Activated CD4-positive, alpha-beta memory T cell treated with anti-CD3 and anti-CD28 coated beads for 36 hours (primary cell): ENCODE results near the gene LTBR. TPM values are rescaled to one million over a fixed set of nuclear protein-coding genes. Genes with fewer than 3 reads are reported as not detected.
A peak's percentile ranks its signal among the peaks of the same experiment; 100 is the strongest.
"Not testable (repeated sequence)": the region's sequence is repeated elsewhere in the genome, so short reads cannot be mapped to it uniquely, and the experiment has no call there.

Experiments used
- CTCF ChIA-PET: fragments of 350-600 bp; sonication (Branson Sonifier 250); formaldehyde crosslinking; loops from one replicate; lab custom pipeline; 2021; ENCODE audit warnings: antibody characterized with exemption, inconsistent platforms; lab: Charles Lee
- POLR2A ChIA-PET: fragments of 350-600 bp; sonication (Branson Sonifier 250); formaldehyde crosslinking; loops from one replicate; lab custom pipeline; 2021; ENCODE audit warnings: antibody characterized with exemption; lab: Charles Lee
- DNase-seq: peaks from one replicate; pipeline ENCODE4 v3.0.0-alpha.2; 2020
- H3K27ac Mint-ChIP-seq: one replicate; pipeline ENCODE4 v1.8.0; 2021; ENCODE audit warnings: mixed read lengths
- H3K27me3 Mint-ChIP-seq: one replicate; pipeline ENCODE4 v1.8.0; 2021; ENCODE audit warnings: mixed read lengths
- H3K36me3 Mint-ChIP-seq: one replicate; pipeline ENCODE4 v1.8.0; 2021; ENCODE audit warnings: mixed read lengths
- H3K4me1 Mint-ChIP-seq: one replicate; pipeline ENCODE4 v1.8.0; 2021; ENCODE audit warnings: low read depth, mixed read lengths
- H3K4me3 Mint-ChIP-seq: one replicate; pipeline ENCODE4 v1.8.0; 2021; ENCODE audit warnings: mild to moderate bottlenecking, mixed read lengths
- H3K9me3 Mint-ChIP-seq: one replicate; pipeline ENCODE4 v1.8.0; 2021; ENCODE audit warnings: mixed read lengths
- intact Hi-C: fragments of 100-400 bp; cut with micrococcal nuclease; formaldehyde crosslinking; loops from one replicate; pipeline ENCODE4 v1.15.1; 2023
- total RNA-seq, 2 experiments: library from RNA; stranded (reverse); gene quantifications; one replicate each; pipeline ENCODE4 v1.2.3, GENCODE V29; 2021

LTBR gene
- total RNA-seq, 2 experiments from 2014 or later, result 1.5 to 1.9 TPM

DNA sequence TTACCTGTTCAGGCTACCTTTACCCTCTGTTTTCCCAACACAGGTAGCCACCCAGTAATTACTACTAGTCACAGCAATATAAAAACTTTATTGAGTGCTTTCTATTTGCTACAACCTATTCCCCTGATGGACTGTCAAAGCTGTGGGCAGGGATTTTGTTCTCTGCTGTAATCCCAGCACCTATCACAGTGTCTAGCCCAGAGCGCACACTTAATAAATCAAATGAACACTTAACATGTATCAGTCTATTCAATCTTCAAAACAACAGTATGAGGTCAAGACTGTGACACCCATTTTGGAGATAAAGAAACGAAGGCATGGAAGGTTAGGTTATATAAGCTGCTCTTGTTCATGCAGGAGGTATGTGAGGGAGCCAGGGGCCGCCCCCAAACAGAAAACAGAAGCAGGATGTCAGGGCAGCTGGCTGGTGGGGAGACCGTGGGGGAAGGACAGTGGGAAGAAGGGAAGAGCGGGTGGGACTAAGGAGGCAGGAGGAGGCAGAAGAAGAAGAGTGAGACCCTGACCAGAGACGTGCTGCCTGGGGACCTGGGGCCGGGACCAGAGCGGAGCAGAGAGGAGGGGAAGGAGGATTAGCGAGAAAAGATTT lies 43.8 kb upstream of the LTBR start:
- intact Hi-C loops, result no loop called here
- H3K4me1 Mint-ChIP-seq, result peaks cover 22% of the 10 kb centered on the region
- CTCF ChIA-PET, result interaction anchor here (0.7 to 2.4 kb wide), 6 partner anchors 17 to 155 kb away, joined by 3 to 8 read pairs (median 6); no protein-coding TSS in a partner anchor
- DNase-seq, result peak; percentile 51
- H3K4me3 Mint-ChIP-seq, result no peak overlapping the region
- H3K27me3 Mint-ChIP-seq, result no peaks in the 10 kb centered on the region
- H3K27ac Mint-ChIP-seq, result no peak overlapping the region
- no peaks in the 10 kb centered on the region for H3K9me3 Mint-ChIP-seq
- POLR2A ChIA-PET, result interaction anchor here (1.5 to 2.2 kb wide), 2 partner anchors 23 to 194 kb away, joined by 4 to 7 read pairs; partner anchors contain the start of gene GAPDH
- peaks cover 3% of the 10 kb centered on the region for H3K36me3 Mint-ChIP-seq

DNA sequence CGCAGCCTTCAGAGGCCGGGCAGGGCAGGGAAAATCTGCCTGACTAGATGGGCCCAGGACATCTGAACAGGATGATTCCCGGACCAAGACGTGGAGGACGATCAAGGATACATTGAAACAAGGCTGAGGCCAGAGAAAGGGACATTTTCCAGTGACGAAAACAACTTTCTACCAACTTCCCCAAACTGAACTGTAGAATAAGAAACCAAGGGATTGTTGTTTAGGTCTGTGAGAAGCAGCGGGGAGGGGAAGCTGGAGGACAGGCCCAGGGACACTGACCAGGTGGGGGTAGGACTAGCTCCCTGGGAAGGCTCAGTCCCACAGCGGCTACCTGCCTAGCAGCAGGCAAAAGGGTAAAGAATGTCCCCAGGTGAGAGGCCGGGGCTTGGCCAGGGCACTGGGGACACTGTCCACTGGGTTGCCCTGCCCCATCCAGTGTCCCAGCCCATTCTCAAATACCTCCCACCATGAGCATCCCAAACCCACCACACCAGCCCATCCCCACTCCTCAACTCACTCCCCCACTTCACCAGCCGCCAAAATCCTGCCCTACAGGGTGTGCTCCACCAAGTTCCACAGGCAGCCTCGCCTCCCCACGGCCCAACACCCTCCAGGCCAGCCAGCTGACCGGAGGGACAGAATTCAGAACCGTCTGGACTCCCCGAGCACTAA lies 43.1 kb upstream of the LTBR start:
- Mint-ChIP-seq H3K4me3 (no peak overlapping the region), H3K4me1 (peaks cover 30% of the 10 kb centered on the region), H3K27ac (no peak overlapping the region), H3K36me3 (no peaks in the 10 kb centered on the region), H3K9me3 (no peaks in the 10 kb centered on the region), H3K27me3 (no peaks in the 10 kb centered on the region)
- CTCF ChIA-PET, result no interaction called here
- DNase-seq, result no peak
- intact Hi-C loops, result no loop called here
- POLR2A ChIA-PET, result interaction anchor here (0.6 to 2.2 kb wide), 2 partner anchors 122 to 194 kb away, joined by 3 to 7 read pairs; partner anchors contain the start of gene GAPDH

DNA sequence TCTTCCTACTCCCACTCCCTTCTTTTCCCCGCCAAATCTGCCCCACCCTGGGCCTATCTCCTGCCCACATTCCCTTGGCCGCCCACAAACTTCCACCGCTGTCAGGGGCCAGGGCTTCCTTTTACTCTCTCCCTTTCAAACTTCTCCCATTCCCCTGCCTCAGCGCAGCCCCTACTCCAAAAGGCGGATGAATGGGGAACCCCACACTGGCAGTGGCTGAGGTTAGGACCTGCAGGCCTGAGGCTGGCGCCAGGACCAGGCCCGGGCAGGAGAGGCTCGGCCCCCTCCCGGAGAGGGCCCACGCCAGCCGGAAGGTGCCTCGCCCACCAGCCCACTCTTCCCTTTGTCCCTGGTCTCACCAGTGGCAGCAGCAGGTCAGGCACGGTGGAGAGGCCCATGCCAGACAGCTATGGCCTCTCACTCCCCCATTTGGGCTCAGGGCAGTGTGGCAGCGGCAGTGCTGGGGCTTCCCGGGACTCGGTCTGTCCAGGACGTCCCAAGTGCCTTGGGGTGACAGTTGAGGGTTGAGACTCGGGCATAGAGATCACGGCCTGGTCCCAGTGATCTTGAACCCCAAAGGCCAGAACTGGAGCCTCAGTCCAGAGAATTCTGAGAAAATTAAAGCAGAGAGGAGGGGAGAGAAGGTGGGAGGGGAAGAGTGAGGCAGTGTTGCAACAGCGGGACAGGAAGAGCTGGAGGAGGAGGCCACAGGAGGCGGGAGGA lies 42.4 kb upstream of the LTBR start, which contains the start of gene TNFRSF1A:
TSS of gene TNFRSF1A (minus strand) at position 660 of the 723 bp plus-strand sequence. CDS start at position 398, 262 bp downstream.
- Mint-ChIP-seq H3K27ac (no peak within 1 kb of the TSS), H3K4me3 (no peak within 1 kb of the TSS), H3K36me3 (no peaks in the 10 kb centered on the region), H3K9me3 (no peaks in the 10 kb centered on the region), H3K4me1 (peaks cover 35% of the 10 kb centered on the region), H3K27me3 (no peaks in the 10 kb centered on the region)
- intact Hi-C loops, result no loop called here
- CTCF ChIA-PET, result interaction anchor here (0.9 to 1.2 kb wide), 2 partner anchors 124 to 125 kb away, joined by 3 to 4 read pairs; no protein-coding TSS in a partner anchor
- peak; percentile 71 for DNase-seq
- POLR2A ChIA-PET, result interaction anchor here (0.6 to 1.6 kb wide), 3 partner anchors 21 to 129 kb away, joined by 3 to 6 read pairs (median 4); partner anchors contain the start of gene VAMP1

DNA sequence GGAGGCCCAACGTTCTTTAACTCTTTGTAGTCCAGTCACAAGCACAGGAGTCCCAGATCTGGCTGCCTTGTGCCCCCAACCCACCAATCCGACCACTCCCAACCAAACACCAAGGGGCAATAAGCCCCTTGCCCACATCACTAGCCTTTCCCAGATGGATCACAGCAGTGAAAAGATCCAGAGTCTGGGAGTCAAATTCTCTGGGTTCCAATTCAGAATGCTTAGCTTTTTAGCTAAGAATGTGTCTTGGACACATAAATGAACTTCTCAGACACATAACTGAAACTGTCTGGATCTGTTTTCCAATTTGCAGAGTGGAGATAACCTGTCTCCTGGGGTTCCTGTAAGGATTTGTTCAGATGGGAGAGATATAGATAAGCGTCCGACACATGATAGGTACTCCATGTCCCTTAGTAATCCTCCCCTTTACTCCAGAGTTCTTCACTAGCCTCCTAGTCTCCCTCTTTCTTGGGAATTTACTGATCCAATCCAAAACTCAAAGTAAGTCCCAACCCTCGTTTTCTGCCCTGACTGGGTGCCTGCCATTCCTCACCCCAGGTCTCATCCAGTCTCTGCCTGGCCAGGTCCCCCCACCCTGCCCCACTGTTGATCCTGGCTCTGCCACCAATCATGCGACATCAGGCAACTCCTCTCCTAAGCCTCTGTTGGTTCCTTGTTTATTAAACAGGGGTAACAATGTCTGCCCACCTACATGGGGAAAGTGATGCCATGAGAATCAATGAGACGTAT lies 41.6 kb upstream of the LTBR start:
- Mint-ChIP-seq H3K9me3 (no peaks in the 10 kb centered on the region), H3K4me3 (no peak overlapping the region), H3K27ac (no peak overlapping the region), H3K4me1 (peaks cover 41% of the 10 kb centered on the region), H3K27me3 (no peaks in the 10 kb centered on the region), H3K36me3 (no peaks in the 10 kb centered on the region)
- no peak for DNase-seq
- intact Hi-C loops, result no loop called here
- ChIA-PET POLR2A (interaction anchor here (1.1 to 1.6 kb wide), 2 partner anchors 21 to 128 kb away, joined by 4 to 6 read pairs; partner anchors contain the start of gene VAMP1), CTCF (interaction anchor here (0.9 to 1.2 kb wide), 2 partner anchors 123 to 124 kb away, joined by 3 to 4 read pairs; no protein-coding TSS in a partner anchor)

DNA sequence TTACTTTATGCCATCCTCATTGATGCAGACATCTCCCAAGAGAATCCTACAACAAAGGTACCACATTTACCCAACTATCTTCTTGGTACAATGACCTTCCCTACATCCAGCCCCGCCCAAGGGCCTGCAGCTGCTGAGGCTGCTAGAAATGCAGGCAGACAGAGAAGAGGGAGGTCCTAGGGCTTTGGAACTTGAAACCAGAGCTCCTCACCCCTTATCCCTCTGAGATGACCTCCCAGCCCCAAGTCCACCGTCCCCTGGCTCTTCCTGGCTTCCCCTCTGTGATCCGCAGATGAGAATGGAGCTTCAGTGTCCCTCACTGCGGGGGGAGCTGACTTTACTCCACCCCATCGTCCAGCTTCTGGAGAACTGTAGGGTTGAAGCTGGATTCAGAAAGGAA lies 40.4 kb upstream of the LTBR start:
- POLR2A ChIA-PET, result interaction anchor here (0.5 to 1.6 kb wide), 4 partner anchors 8 to 189 kb away, joined by 3 to 4 read pairs (median 3); partner anchors contain the start of gene VAMP1
- Mint-ChIP-seq H3K27ac (no peak overlapping the region), H3K9me3 (no peaks in the 10 kb centered on the region), H3K4me3 (no peak overlapping the region), H3K4me1 (peaks cover 44% of the 10 kb centered on the region), H3K36me3 (no peaks in the 10 kb centered on the region), H3K27me3 (no peaks in the 10 kb centered on the region)
- intact Hi-C loops, result no loop called here
- DNase-seq, result no peak
- CTCF ChIA-PET, result interaction anchor here (0.6 to 3.7 kb wide), 3 partner anchors 20 to 120 kb away, joined by 3 to 14 read pairs (median 4); no protein-coding TSS in a partner anchor

DNA sequence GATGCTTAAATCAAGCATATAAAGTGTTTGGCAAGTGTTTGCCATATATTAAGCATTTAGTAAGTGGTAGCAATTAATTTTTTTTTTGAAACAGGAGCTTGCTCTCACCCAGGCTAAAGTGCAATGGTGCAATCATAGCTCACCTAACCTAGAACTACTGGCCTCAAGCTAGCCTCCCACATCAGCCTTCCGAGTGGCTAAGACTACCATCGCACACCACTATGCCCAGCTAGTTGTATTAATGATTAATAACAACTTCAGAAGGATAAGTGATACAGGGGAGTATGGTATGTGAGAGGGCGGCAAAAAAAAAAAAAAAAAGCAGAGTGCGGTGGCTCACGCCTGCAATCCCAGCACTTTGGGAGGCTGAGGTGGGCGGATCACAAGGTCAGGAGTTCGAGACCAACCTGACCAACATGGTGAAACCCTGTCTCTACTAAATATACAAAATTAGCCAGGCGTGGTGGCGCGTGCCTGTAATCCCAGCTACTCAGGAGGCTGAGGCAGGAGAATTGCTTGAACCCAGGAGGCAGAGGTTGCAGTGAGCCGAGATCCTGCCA lies 39.8 kb upstream of the LTBR start:
- CTCF ChIA-PET, result interaction anchor here (0.6 to 3.7 kb wide), 4 partner anchors 19 to 120 kb away, joined by 3 to 14 read pairs (median 6); no protein-coding TSS in a partner anchor
- H3K9me3 Mint-ChIP-seq, DNase-seq, intact Hi-C loops, H3K27me3 Mint-ChIP-seq, H3K36me3 Mint-ChIP-seq, H3K27ac Mint-ChIP-seq, H3K4me3 Mint-ChIP-seq: not testable (repeated sequence)
- POLR2A ChIA-PET, result interaction anchor here (0.8 to 1.2 kb wide), 2 partner anchors 9 to 17 kb away, joined by 3 read pairs; no protein-coding TSS in a partner anchor
- peaks cover 44% of the 10 kb centered on the region for H3K4me1 Mint-ChIP-seq

DNA sequence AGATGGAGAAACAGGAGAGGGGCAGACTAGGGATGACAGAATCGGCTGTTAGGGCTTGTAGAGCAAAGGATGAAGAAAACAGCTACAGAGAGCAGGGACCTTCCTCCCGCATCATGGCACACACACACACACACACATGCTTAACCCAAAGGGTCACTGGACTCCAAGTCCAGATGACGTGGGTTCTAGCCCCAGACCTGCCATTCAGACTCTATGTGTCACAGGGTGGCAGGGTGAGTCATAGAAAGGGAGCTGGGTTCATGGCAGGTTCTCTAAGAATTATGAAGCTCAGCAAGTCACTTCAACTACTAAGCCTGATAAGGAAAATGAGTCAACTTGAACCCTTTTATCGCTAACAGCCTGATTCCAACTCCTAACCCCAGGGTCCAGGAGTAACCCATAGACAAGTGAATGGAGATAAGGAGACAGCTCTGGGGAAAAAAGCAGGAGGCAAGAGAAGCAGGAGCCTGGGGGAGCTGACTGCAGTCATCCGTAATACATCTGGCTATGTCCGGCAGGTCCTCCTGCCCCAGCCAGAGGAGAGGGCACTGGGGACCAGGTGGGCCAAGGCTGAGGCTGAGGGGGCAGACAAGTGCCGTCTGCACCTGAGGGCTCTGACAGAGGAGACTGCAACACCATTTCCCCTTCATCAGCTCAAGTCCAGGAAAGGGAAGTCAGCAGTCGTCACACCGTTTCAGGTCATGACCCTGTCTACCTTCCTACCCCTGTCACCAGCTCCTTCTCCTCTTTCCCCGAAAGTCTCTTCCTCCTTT lies 38.5 kb upstream of the LTBR start:
- H3K36me3 Mint-ChIP-seq, result no peaks in the 10 kb centered on the region

DNA sequence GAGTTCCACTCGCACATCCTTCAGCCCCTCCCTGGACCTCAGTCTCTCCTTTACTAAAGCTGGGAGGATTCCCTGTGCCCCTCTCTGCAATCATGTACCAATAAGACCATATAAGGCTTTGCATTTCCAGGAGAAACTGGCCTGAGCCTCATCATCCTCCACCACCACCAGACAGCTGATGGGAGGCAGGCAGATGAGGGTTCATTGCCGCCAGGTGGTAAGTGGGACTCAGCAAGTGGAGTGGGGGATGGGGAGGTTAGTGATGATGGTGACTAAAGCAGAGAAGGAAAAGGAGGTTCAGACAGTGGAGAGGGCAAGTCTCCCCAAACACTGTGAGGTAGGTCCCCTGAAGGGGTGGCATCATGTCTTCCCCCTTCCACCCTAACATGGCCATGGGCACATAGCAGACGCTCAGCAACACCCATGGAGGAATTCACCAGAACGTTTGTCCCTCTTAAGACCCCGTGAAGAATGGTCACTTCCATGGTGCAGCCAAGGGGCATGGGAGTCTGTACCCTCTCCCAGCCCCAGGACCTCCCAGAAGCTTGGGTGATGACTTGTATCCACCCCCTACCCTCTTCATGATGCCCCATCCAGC lies 37.6 kb upstream of the LTBR start:
- DNase-seq, result no peak
- Mint-ChIP-seq H3K27ac (no peak overlapping the region), H3K4me1 (peaks cover 44% of the 10 kb centered on the region), H3K36me3 (no peaks in the 10 kb centered on the region), H3K9me3 (no peaks in the 10 kb centered on the region), H3K4me3 (no peak overlapping the region), H3K27me3 (no peaks in the 10 kb centered on the region)
- intact Hi-C loops, result no loop called here
- POLR2A ChIA-PET, result interaction anchor here (1.0 to 1.8 kb wide), 4 partner anchors 10 to 186 kb away, joined by 3 to 11 read pairs (median 4); no protein-coding TSS in a partner anchor
- CTCF ChIA-PET, result interaction anchor here (1.0 to 3.7 kb wide), 5 partner anchors 14 to 119 kb away, joined by 4 to 14 read pairs (median 5); no protein-coding TSS in a partner anchor

More for the DNA sequence above, 38.5 kb upstream of the LTBR start:
- ChIA-PET CTCF (interaction anchor here (0.8 to 3.7 kb wide), 9 partner anchors 9 to 120 kb away, joined by 4 to 14 read pairs (median 5); no protein-coding TSS in a partner anchor), POLR2A (interaction anchor here (0.8 to 1.8 kb wide), 6 partner anchors 10 to 187 kb away, joined by 3 to 11 read pairs (median 4); partner anchors contain the start of gene VAMP1)
- Mint-ChIP-seq H3K4me1 (peaks cover 44% of the 10 kb centered on the region), H3K27me3 (no peaks in the 10 kb centered on the region), H3K4me3 (no peak overlapping the region), H3K9me3 (no peaks in the 10 kb centered on the region), H3K27ac (peak overlapping the region; percentile 73)
- DNase-seq, result peak; percentile 83
- intact Hi-C loops, result loop anchor here (1.0 kb wide), 2 partner anchors 9 to 15 kb away; no protein-coding TSS in a partner anchor

DNA sequence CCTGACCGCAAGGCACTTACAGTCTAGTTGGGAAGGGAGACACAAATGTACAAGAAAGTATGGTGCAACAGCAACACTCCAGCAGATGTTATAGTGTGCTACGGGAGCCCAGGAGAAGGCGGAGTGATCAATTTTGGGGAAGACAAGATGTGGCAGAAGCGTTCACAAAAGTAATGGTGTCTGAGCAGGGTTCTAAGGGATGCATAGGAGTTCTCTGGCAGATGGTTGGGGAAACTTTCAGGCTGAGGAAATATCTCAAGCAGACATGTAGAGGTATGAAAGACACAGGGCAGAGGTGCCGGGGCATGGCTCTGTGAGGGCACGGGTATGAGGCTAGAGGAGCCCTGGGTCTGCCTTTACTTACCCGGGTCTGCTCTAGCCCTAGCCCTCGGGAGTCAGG lies 37.0 kb upstream of the LTBR start:
- H3K36me3 Mint-ChIP-seq, result no peaks in the 10 kb centered on the region
- no peaks in the 10 kb centered on the region for H3K9me3 Mint-ChIP-seq
- POLR2A ChIA-PET, result no interaction called here
- H3K27ac Mint-ChIP-seq, result no peak overlapping the region
- intact Hi-C loops, result no loop called here
- DNase-seq, result no peak
- peaks cover 42% of the 10 kb centered on the region for H3K4me1 Mint-ChIP-seq
- CTCF ChIA-PET, result interaction anchor here (3.7 kb wide), 1 partner anchor 24 kb away, joined by 14 read pairs; no protein-coding TSS in a partner anchor
- H3K4me3 Mint-ChIP-seq, result no peak overlapping the region
- no peaks in the 10 kb centered on the region for H3K27me3 Mint-ChIP-seq
